HL-60/S4 treated with phorbol 12-myristate 13-acetate at 8.2 ng/mL for 4 days and 3 days (cell line): ENCODE results near the gene IDH3A.

Source experiments
- in situ Hi-C: fragments of 300-500 bp; cut with MboI; formaldehyde crosslinking; loops from 2 replicates; pipeline ENCODE4 v1.15.0; 2022; ENCODE audit warnings: low sequenced_read_pairs

IDH3A gene

DNA sequence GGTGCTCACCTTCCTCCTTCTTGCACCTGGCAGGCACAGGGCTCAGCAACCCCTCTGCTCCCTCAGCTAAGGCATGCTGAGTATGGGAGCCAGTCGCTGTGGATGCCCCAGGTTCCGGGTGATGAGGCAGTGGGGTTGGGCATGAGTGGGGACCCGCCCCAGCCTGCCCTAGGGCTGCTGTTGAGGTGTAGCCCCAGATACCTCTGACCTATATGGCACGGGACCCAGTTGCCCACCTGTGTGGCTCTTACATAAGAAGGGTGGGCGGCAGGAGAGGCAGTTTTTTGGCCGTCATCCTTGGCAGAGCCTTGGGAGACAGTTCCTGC is 64.2 kb downstream of the IDH3A start:
- in situ Hi-C loops, result no loop called here

DNA sequence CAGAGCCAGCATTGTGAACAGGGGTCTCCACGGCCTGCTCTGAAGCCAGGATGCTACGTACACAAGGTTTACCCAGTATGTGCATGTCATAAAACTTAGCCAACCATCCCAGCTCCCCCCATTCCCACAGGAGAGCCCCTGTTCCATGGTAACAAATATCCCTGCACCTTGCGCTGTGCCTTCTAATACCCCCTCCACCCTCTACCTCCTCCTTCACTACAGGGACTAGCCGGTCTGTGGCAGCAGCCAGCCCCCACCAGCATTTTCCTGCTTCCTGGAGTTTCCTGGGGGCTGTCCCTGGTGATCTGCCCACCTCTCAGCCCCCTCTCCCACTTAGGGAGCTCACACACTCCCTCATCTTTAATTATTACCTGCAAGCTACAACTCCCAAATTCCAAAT is 64.8 kb downstream of the IDH3A start:
- in situ Hi-C loops, result no loop called here

DNA sequence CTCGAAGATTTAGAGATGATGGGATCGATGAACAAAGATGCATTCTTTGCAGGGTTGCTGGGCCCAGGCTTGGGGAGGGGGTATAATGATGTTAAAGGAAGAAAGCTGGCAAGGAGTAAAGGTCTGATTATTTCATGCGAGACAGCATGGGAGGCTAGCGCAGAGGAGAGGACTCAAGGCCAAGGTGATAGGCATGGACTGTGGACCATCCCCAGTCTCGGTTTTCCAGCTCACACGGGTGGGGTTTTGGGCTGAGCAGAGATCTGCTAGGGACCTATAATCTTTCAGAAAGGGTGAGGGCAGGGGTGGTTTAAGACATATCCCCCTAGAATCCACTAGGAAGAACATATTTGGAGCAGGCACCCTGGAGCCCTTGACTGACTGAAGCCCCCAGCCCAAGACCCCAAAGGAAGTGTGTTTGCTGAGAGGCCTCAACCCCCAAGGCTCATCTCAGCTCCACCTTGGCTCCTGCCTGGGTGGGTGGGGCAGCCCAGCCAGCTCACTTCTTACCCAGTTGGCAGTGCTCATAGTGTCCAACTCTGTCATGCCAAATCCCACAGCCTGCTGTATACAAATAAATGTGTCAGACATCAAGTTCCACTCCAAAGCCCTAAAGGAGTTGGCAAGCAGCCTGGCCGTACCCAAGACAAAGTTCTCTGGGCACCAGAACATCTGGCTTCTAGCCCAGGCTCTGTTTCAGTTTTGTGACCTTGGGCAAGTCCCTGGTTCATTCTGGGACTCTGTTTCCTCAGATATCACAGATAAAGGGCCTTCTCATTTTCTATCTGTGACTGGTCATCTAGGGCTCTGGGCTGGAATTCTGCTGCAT is 67.3 kb downstream of the IDH3A start:
- in situ Hi-C loops, result no loop called here

GRCh38 chr15:78220713-78221112 is 71.6 kb downstream of the IDH3A start:
- in situ Hi-C loops, result no loop called here
